Neural progenitor cell (in vitro differentiated cells): ENCODE results near the gene MACROD2. TPM values are rescaled to one million over a fixed set of nuclear protein-coding genes. Genes with fewer than 3 reads are reported as not detected.

Experiments used
- DNase-seq: peaks from one replicate; pipeline ENCODE4 v3.0.0-alpha.2; 2016; ENCODE audit warnings: low spot score
- H2AFZ ChIP-seq: fragments of 200-600 bp; sonication (generic); replicated peaks from 2 replicates; pipeline ENCODE4 v1.6.1; 2016; ENCODE audit warnings: antibody characterized with exemption
- H3F3A ChIP-seq: fragments of 200-600 bp; sonication (generic); 2 replicates; pipeline ENCODE4 v1.6.1; 2016; ENCODE audit warnings: antibody characterized with exemption, low read depth
- H3K27ac ChIP-seq: fragments of 200-600 bp; sonication (generic); 2 replicates; pipeline ENCODE4 v1.5.1; 2016; ENCODE audit warnings: mild to moderate bottlenecking
- H3K27me3 ChIP-seq: fragments of 200-600 bp; sonication (generic); 2 replicates; pipeline ENCODE4 v1.6.1; 2016; ENCODE audit warnings: mild to moderate bottlenecking, moderate library complexity
- H3K36me3 ChIP-seq: fragments of 200-600 bp; sonication (generic); 2 replicates; pipeline ENCODE4 v1.5.1; 2016
- H3K4me1 ChIP-seq: fragments of 200-600 bp; sonication (generic); 2 replicates; pipeline ENCODE4 v1.6.1; 2016; ENCODE audit warnings: mixed run types
- H3K4me2 ChIP-seq: fragments of 200-600 bp; sonication (generic); 2 replicates; pipeline ENCODE4 v1.6.1; 2016
- H3K4me3 ChIP-seq: fragments of 200-600 bp; sonication (generic); 2 replicates; pipeline ENCODE4 v1.5.1; 2016
- H3K79me2 ChIP-seq: fragments of 200-600 bp; sonication (generic); 2 replicates; pipeline ENCODE4 v1.6.1; 2016; ENCODE audit warnings: low read depth
- H3K9ac ChIP-seq: fragments of 200-600 bp; sonication (generic); 2 replicates; pipeline ENCODE4 v1.6.1; 2016
- H3K9me3 ChIP-seq: fragments of 200-600 bp; sonication (generic); 2 replicates; pipeline ENCODE4 v1.5.1; 2016; ENCODE audit warnings: low read depth
- H4K20me1 ChIP-seq: fragments of 200-600 bp; sonication (generic); 2 replicates; pipeline ENCODE4 v1.6.1; 2016; ENCODE audit warnings: low read depth
- H3K27ac Mint-ChIP-seq: 3 replicates; pipeline ENCODE4 v1.8.0; 2021; ENCODE audit warnings: mixed read lengths
- H3K27me3 Mint-ChIP-seq: 2 replicates; pipeline ENCODE4 v1.8.0; 2022; ENCODE audit warnings: low read depth, mild to moderate bottlenecking, inconsistent platforms, moderate library complexity, mixed read lengths; ENCODE audit not compliant: insufficient read depth
- H3K36me3 Mint-ChIP-seq: 3 replicates; pipeline ENCODE4 v1.8.0; 2021; ENCODE audit warnings: mixed read lengths
- H3K4me1 Mint-ChIP-seq: 3 replicates; pipeline ENCODE4 v1.8.0; 2021; ENCODE audit warnings: mixed read lengths
- H3K4me3 Mint-ChIP-seq: 3 replicates; pipeline ENCODE4 v1.8.0; 2021; ENCODE audit warnings: mild to moderate bottlenecking, moderate library complexity, mixed read lengths
- H3K9me3 Mint-ChIP-seq: 3 replicates; pipeline ENCODE4 v1.8.0; 2020; ENCODE audit warnings: mixed read lengths
- CTCF ChIP-seq: fragments of 200-600 bp; sonication (generic); IDR thresholded peaks from 2 replicates; pipeline ENCODE4 v1.5.1; 2017; ENCODE audit warnings: antibody characterized with exemption, mild to moderate bottlenecking
- EZH2 ChIP-seq: fragments of 200-600 bp; sonication (generic); IDR thresholded peaks from 2 replicates; pipeline ENCODE4 v1.6.1; 2017; ENCODE audit warnings: antibody characterized with exemption, mild to moderate bottlenecking, moderate library complexity
- EZH2phosphoT487 ChIP-seq: fragments of 200-600 bp; sonication (generic); IDR thresholded peaks from 2 replicates; pipeline ENCODE4 v1.6.1; 2017; ENCODE audit warnings: antibody characterized with exemption
- total RNA-seq: library from RNA; depleted of rRNA; stranded (reverse); fragments of >200 nt; gene quantifications from 2 replicates; pipeline ENCODE4 v1.2.3, GENCODE V29; 2015; ENCODE audit warnings: low replicate concordance

The MACROD2 gene
- total RNA-seq, 1 donor from 2014 or later, result 11.9 TPM

- H3K4me2 ChIP-seq, result peak overlapping the region; percentile 51
- peak; percentile 71 for DNase-seq
- Mint-ChIP-seq H3K4me3 (peak overlapping the region; percentile 13), H3K27me3 (peaks cover 5% of the 10 kb centered on the region), H3K36me3 (peaks cover 13% of the 10 kb centered on the region), H3K27ac (no peak overlapping the region), H3K9me3 (peaks cover 33% of the 10 kb centered on the region), H3K4me1 (peaks cover 16% of the 10 kb centered on the region)
- TF ChIP-seq CTCF (no peak), EZH2phosphoT487 (no peak), EZH2 (no peak)
- H3K9me3 ChIP-seq, result peaks cover 10% of the 10 kb centered on the region
- no peaks in the 10 kb centered on the region for H4K20me1 ChIP-seq
- peaks cover 13% of the 10 kb centered on the region for H3F3A ChIP-seq
- no peak overlapping the region for H3K4me3 ChIP-seq
- no peak overlapping the region for H2AFZ ChIP-seq
- peaks cover 15% of the 10 kb centered on the region for H3K4me1 ChIP-seq
- peak overlapping the region; percentile 57 for H3K27ac ChIP-seq
- H3K9ac ChIP-seq, result no peak overlapping the region
- no peaks in the 10 kb centered on the region for H3K79me2 ChIP-seq
- no peaks in the 10 kb centered on the region for H3K27me3 ChIP-seq
- no peaks in the 10 kb centered on the region for H3K36me3 ChIP-seq
These were observed 1941.9 kb downstream of the MACROD2 start for GRCh38 chr20:15937179-15937578.

DNA sequence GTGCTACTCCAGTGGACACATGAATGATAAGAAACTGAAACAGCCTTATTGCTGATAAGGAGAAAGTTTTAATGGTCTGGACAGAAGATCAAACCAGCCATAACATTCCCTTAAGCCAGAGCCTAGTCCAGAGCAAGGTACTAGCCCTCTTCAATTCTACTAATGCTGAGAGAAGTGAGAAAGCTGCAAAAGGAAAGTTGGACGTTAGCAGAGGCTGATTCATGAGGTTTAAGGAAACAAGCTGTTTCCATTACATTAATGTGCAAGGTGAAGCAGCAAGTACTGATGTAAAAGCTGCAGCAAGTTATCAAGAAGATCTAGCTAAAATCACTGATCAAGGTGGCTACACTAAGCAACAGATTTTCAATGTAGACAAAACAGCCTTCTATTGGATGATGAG lies 1943.5 kb downstream of the MACROD2 start:
- Mint-ChIP-seq H3K27ac (no peak overlapping the region), H3K36me3 (peaks cover 8% of the 10 kb centered on the region), H3K9me3 (peaks cover 30% of the 10 kb centered on the region), H3K4me1 (peaks cover 16% of the 10 kb centered on the region), H3K27me3 (peaks cover 5% of the 10 kb centered on the region), H3K4me3 (no peak overlapping the region)
- Histone ChIP-seq H4K20me1 (no peaks in the 10 kb centered on the region), H3K27me3 (no peaks in the 10 kb centered on the region), H3K9ac (no peak overlapping the region), H3K36me3 (no peaks in the 10 kb centered on the region), H3F3A (peaks cover 13% of the 10 kb centered on the region), H3K4me1 (peaks cover 15% of the 10 kb centered on the region), H3K9me3 (peaks cover 10% of the 10 kb centered on the region), H3K27ac (no peak overlapping the region), H3K4me2 (no peak overlapping the region), H3K4me3 (no peak overlapping the region), H2AFZ (no peak overlapping the region), H3K79me2 (no peaks in the 10 kb centered on the region)
- TF ChIP-seq CTCF (no peak), EZH2 (no peak), EZH2phosphoT487 (no peak)
- no peak for DNase-seq

DNA sequence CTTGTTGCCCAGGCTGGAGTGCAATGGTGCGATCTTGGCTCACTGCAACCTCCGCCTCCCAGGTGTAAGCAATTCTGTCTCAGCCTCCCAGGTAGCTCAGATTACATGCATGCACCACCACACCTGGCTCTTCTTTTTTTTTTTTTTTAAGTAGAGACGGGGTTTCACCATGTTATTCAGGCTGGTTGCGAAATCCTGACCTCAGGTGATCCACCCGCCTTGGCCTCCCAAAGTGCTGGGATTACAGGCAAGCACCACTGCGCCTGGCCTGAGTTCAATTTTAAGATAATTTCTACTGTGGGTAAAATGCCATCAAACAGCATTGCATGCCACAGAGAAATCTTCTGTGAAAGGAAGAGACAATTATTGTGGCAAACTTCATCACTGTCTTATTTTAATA lies 1944.8 kb downstream of the MACROD2 start:
- H3K27ac ChIP-seq, result no peak overlapping the region
- no peaks in the 10 kb centered on the region for H3K79me2 ChIP-seq
- no peaks in the 10 kb centered on the region for H4K20me1 ChIP-seq
- no peak overlapping the region for H3K9ac ChIP-seq
- no peaks in the 10 kb centered on the region for H3K36me3 ChIP-seq
- H3K4me3 ChIP-seq, result no peak overlapping the region
- no peak for TF ChIP-seq CTCF
- no peak for TF ChIP-seq EZH2
- no peak for TF ChIP-seq EZH2phosphoT487
- H3K4me1 ChIP-seq, result peaks cover 15% of the 10 kb centered on the region
- no peak overlapping the region for H3K4me3 Mint-ChIP-seq
- H3K4me1 Mint-ChIP-seq, result peaks cover 12% of the 10 kb centered on the region
- H3K27me3 ChIP-seq, result no peaks in the 10 kb centered on the region
- peaks cover 2% of the 10 kb centered on the region for H3K27me3 Mint-ChIP-seq
- H3K9me3 Mint-ChIP-seq, result peaks cover 22% of the 10 kb centered on the region
- no peak overlapping the region for H3K27ac Mint-ChIP-seq
- H3F3A ChIP-seq, result peaks cover 13% of the 10 kb centered on the region
- no peak for DNase-seq
- H3K4me2 ChIP-seq, result no peak overlapping the region
- H3K9me3 ChIP-seq, result peaks cover 10% of the 10 kb centered on the region
- H3K36me3 Mint-ChIP-seq, result peaks cover 4% of the 10 kb centered on the region
- no peak overlapping the region for H2AFZ ChIP-seq
